ENCODE results near the gene PRDM16. TPM values are rescaled to one million over a fixed set of nuclear protein-coding genes. Genes with fewer than 3 reads are reported as not detected.

PRDM16 gene
- total RNA-seq, 1 donor from 2014 or later, result 84.2 TPM

- DNase-seq (ENCODE audit: low spot score in 2 of 2), result no peak
Measured at GRCh38 chr1:3130268-3130667, 61.3 kb downstream of the PRDM16 start.

GRCh38 chr1:3132660-3133059 is 63.7 kb downstream of the PRDM16 start:
- intact Hi-C loops (cut with DNase I), result no loop called here
- Histone ChIP-seq H3K27ac (peak overlapping the region; percentile 83 to 85), H3K4me3 (peak overlapping the region in 1 of 2 donors; percentile 45), H3K4me1 (peaks cover 37 to 92% of the 10 kb centered on the region in 2 donors), H3K9me3 (no peaks in the 10 kb centered on the region), H3K36me3 (no peaks in the 10 kb centered on the region), H3K27me3 (no peaks in the 10 kb centered on the region)
- DNase-seq (ENCODE audit: low spot score in 2 of 2), result no peak
- no peak for TF ChIP-seq CTCF (IDR thresholded peaks at IDR 0.05)

More at GRCh38 chr1:3130268-3130667, 61.3 kb downstream of the PRDM16 start:
- no peaks in the 10 kb centered on the region for H3K9me3 ChIP-seq
- peak overlapping the region; percentile 86 to 91 for H3K27ac ChIP-seq
- no peak overlapping the region for H3K4me3 ChIP-seq
- H3K36me3 ChIP-seq, result no peaks in the 10 kb centered on the region
- peaks cover 53 to 96% of the 10 kb centered on the region in 2 donors for H3K4me1 ChIP-seq
- peak in 1 of 3 experiments; percentile 21 for TF ChIP-seq CTCF (IDR thresholded peaks at IDR 0.05)
- no peaks in the 10 kb centered on the region for H3K27me3 ChIP-seq
- intact Hi-C loops (cut with DNase I), result no loop called here

- Histone ChIP-seq H3K4me3 (peak overlapping the region; percentile 24 to 45), H3K4me1 (peaks cover 32 to 83% of the 10 kb centered on the region in 2 donors), H3K9me3 (no peaks in the 10 kb centered on the region), H3K27me3 (no peaks in the 10 kb centered on the region), H3K36me3 (no peaks in the 10 kb centered on the region), H3K27ac (peak overlapping the region; percentile 83 to 85)
- peak in 1 of 2 donors; percentile 81 for DNase-seq (ENCODE audit: low spot score in 2 of 2)
- TF ChIP-seq CTCF (IDR thresholded peaks at IDR 0.05), result no peak
- intact Hi-C loops (cut with DNase I), result loop anchor here (2.0 kb wide), 2 partner anchors 41 to 221 kb away; no protein-coding TSS in a partner anchor
Measured at GRCh38 chr1:3133686-3134085, 64.7 kb downstream of the PRDM16 start.

- Histone ChIP-seq H3K27me3 (no peaks in the 10 kb centered on the region), H3K9me3 (no peaks in the 10 kb centered on the region), H3K4me1 (peaks cover 24 to 80% of the 10 kb centered on the region in 2 donors), H3K27ac (peak overlapping the region; percentile 83 to 85), H3K36me3 (no peaks in the 10 kb centered on the region), H3K4me3 (peak overlapping the region; percentile 24 to 45)
- TF ChIP-seq CTCF (IDR thresholded peaks at IDR 0.05), result no peak
- DNase-seq (ENCODE audit: low spot score in 2 of 2), result no peak
- intact Hi-C loops (cut with DNase I), result loop anchor here (2.0 kb wide), 2 partner anchors 40 to 220 kb away; no protein-coding TSS in a partner anchor
Measured at GRCh38 chr1:3134381-3135072, 65.5 kb downstream of the PRDM16 start.

GRCh38 chr1:3135073-3135702 is 66.2 kb downstream of the PRDM16 start:
- intact Hi-C loops (cut with DNase I), result loop anchor here (2.0 kb wide), 2 partner anchors 40 to 220 kb away; no protein-coding TSS in a partner anchor
- Histone ChIP-seq H3K4me3 (peak overlapping the region; percentile 24 to 45), H3K27me3 (no peaks in the 10 kb centered on the region), H3K27ac (peak overlapping the region; percentile 83 to 85), H3K4me1 (peaks cover 21 to 78% of the 10 kb centered on the region in 2 donors), H3K36me3 (no peaks in the 10 kb centered on the region), H3K9me3 (no peaks in the 10 kb centered on the region)
- DNase-seq (ENCODE audit: low spot score in 2 of 2), result no peak
- TF ChIP-seq CTCF (IDR thresholded peaks at IDR 0.05), result no peak

All from ascending aorta (tissue), 2 donors.